IPS-18c (cell line): ENCODE data around the gene PRDM15.

Experiments used
- H3K4me3 ChIP-seq: 2 replicates; pipeline ENCODE4 v1.7.0; 2013; ENCODE audit warnings: low read depth, mild to moderate bottlenecking, low read length, moderate library complexity; ENCODE audit not compliant: insufficient read depth
- H3K9me3 ChIP-seq: one replicate; pipeline ENCODE4 v1.6.1; 2013; ENCODE audit warnings: mild to moderate bottlenecking, low read length, moderate library complexity; ENCODE audit not compliant: control insufficient read depth, insufficient read depth

The PRDM15 gene

GRCh38 chr21:41809891-41810596 is 69.1 kb downstream of the PRDM15 start:
- no peak overlapping the region for H3K4me3 ChIP-seq

DNA sequence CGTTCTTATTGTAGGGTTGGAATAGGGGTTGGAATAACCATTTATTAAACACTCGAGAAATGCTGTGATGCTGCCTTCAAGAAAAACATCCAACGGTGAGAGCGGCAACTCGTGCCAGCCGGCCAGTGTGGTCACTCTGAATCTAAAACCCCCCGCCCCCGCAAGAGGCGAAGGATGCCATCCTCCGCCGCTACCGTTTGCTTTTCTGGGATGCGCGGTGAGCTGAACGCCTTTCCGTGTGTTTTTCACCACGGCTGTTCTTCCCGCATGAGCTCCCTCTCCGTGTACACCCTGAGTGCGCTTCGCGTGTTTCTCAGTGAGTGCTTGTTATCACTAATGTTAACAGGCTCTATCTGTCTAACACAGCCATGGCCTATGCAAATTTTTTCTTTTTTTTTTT is 70.3 kb downstream of the PRDM15 start:
- no peak overlapping the region for H3K4me3 ChIP-seq
- H3K9me3 ChIP-seq, result peaks cover 3% of the 10 kb centered on the region

More at GRCh38 chr21:41809891-41810596, 69.1 kb downstream of the PRDM15 start:
- peaks cover 3% of the 10 kb centered on the region for H3K9me3 ChIP-seq

DNA sequence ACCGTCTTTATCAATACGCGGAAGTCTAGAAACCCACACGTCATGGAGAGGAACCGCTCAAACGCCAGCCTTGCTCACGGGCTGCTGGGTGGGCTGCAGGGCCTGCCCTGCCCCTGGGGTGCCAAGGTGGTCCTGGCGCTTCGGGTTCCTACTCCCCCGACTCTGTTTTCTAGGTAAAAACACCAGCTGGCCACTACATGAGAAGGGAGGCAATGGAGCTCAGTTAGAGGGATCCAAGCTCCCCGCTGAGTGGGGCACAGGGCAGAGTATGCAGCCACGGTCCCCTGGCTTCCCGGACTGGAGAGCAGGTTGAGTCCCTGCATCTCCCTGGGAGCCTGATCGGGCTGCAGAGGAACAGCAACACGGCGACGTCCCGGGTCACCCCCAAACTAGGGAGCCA is 71.0 kb downstream of the PRDM15 start:
- peaks cover 3% of the 10 kb centered on the region for H3K9me3 ChIP-seq
- no peak overlapping the region for H3K4me3 ChIP-seq

GRCh38 chr21:41806773-41807172 is 72.4 kb downstream of the PRDM15 start:
- no peak overlapping the region for H3K4me3 ChIP-seq

GRCh38 chr21:41805643-41806042 is 73.5 kb downstream of the PRDM15 start:
- H3K9me3 ChIP-seq, result peaks cover 3% of the 10 kb centered on the region
- no peak overlapping the region for H3K4me3 ChIP-seq

More at GRCh38 chr21:41806773-41807172, 72.4 kb downstream of the PRDM15 start:
- H3K9me3 ChIP-seq, result peaks cover 3% of the 10 kb centered on the region

DNA sequence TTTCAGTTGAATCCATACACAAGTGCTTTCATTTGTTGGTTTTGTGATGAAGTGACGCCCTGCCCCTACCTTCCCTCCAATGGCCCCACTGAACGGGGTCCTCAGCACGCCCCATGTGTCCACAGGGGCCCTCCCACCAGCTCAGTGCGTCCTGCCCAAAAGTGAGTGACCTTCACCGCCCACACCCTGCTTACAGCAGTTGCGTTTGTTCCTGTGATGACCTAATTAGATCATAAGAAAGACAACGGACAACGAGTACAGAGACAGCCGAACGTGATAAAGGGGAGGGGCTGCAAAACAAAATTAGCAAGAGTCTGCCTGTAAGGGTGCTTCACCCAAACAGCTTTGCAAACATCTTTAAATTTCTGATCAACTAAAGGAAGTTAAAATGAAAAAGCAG is 74.1 kb downstream of the PRDM15 start:
- Histone ChIP-seq H3K4me3 (no peak overlapping the region), H3K9me3 (peaks cover 3% of the 10 kb centered on the region)

DNA sequence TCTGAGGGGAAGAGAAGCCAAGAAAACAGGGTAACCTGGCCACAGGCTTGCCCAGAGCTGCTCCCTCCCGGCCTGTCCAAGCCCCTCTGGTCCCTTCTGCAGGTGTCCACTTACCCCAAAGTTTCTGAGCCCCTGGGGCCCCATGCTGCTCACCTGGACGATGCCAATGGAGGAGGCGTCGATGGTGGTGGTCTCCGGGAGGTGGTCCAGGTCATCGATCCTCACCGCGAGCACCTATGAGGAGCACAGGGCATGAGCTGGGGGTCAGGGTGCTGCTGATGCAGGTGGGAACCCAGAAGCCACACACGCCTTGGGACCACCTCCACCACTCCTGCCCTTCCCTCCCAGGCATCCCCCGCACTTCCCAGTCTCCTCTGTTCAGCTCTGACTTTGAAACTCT is 74.8 kb downstream of the PRDM15 start:
- H3K4me3 ChIP-seq, result no peak overlapping the region

DNA sequence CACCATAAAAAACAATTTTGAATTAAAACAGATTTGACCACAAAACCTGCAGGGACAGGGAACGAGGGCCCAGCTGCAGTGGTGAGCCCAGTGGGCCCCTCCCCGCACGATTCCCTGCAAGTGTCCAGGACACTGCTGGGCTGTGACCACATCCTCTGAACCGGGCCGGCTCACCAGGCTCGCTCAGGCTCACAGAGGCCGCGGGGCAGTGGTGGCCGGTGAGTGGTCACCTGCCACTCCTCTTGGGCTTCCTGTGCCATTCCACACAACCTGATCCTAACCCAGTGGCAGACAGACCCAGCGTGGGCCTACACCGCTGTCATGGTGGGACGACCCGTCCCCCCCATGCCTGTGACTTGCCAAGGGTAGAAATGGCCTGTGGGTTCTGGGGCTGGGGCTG is 75.8 kb downstream of the PRDM15 start:
- H3K4me3 ChIP-seq, result no peak overlapping the region
- peaks cover 3% of the 10 kb centered on the region for H3K9me3 ChIP-seq

More for the DNA sequence above, 74.8 kb downstream of the PRDM15 start:
- peaks cover 3% of the 10 kb centered on the region for H3K9me3 ChIP-seq

DNA sequence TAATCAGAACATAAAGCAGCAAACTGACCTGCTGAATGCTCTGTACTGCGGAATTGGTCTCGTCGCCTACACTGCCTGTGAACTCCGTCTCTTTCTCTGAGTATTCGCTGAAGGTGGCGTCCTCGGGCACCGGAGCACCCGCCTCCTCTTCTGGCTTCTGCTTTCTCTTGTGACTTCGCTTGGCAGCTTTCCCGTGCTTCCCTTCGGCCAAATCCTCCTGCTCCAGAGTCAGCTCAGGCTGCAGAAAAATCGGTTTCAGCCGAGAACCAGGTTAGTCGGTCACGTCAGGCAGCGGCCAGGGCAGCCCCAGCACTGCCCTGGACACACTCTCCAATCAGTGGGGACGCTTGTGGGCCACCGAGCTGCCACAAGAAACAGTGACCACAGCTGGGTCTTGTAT is 76.5 kb downstream of the PRDM15 start:
- no peak overlapping the region for H3K4me3 ChIP-seq
- peaks cover 3% of the 10 kb centered on the region for H3K9me3 ChIP-seq

- Histone ChIP-seq H3K4me3 (no peak overlapping the region), H3K9me3 (peaks cover 3% of the 10 kb centered on the region)
Observed at GRCh38 chr21:41802198-41802584, 77.0 kb downstream of the PRDM15 start.

GRCh38 chr21:41801321-41802197 is 77.6 kb downstream of the PRDM15 start:
- Histone ChIP-seq H3K4me3 (no peak overlapping the region), H3K9me3 (peaks cover 3% of the 10 kb centered on the region)

- no peak overlapping the region for H3K4me3 ChIP-seq
Observed at GRCh38 chr21:41800425-41801320, 78.5 kb downstream of the PRDM15 start.

DNA sequence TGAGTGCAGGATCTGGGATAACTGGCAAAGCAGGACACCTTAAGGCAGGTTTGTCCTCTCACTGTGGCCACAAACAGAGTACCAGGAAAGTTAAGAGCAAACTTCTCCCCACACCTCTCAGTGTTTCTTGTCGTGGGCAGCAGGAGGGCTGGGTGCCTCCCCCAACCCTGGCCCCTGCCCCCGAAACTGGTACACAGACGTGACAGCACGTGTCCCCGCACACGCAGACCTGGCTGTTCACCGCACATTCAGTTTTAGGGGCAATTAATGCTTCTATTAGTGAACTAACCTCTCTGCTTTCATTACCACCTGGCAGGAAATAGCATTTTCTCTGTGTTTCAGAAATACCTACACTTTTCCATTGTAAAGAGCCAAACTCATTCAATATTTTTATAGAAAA is 79.4 kb downstream of the PRDM15 start:
- Histone ChIP-seq H3K9me3 (no peaks in the 10 kb centered on the region), H3K4me3 (no peak overlapping the region)

More at GRCh38 chr21:41800425-41801320, 78.5 kb downstream of the PRDM15 start:
- H3K9me3 ChIP-seq, result peaks cover 2% of the 10 kb centered on the region

DNA sequence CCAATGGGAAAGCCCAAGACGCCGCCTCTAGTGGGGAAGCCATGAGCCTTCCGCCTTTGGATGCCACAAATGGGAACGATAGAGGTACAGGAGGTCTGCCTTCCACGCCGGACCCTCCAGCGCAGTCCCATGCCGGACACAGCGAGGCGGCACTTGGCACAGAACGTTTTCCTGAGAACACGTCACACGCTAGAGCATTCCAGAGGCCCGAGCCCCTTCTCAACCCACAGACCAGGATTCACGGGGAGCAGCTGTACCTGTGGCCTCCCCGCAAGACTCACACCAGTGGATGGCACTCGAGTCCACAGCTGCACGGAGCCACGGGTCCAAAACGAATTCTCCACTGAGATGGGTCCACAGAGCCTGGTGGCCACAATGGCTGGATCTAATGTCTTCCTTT is 80.8 kb downstream of the PRDM15 start:
- Histone ChIP-seq H3K4me3 (no peak overlapping the region), H3K9me3 (no peaks in the 10 kb centered on the region)

DNA sequence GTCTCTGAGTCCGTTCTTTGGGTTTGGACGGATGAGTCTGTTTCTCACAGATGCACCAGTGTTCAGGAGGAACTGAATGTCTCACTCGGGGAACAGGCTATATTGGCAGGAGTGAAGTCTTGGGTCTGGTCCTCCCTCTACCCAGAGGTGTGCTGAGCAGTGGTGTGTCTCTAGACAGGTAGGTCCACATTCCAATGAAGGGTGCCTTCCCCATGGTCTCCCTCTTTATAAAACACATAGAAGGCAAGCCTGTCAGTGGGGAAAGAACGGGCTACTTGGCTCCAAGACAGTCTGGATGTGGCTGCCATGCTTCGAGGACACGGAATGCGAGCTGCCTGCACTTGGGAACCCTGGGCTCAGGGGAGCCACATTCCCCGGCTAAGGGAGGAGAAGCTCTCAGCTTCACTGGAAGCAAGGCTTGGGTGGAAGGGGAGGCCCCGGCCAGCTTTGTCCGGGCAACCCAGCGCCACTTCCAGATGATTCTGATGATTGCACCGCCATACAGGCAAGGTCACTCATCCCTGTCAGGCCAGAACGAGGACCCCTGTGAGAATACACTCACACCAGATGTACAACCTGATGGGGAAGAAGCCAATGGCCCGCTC is 82.6 kb downstream of the PRDM15 start:
- Histone ChIP-seq H3K9me3 (peaks cover 3% of the 10 kb centered on the region), H3K4me3 (no peak overlapping the region)

DNA sequence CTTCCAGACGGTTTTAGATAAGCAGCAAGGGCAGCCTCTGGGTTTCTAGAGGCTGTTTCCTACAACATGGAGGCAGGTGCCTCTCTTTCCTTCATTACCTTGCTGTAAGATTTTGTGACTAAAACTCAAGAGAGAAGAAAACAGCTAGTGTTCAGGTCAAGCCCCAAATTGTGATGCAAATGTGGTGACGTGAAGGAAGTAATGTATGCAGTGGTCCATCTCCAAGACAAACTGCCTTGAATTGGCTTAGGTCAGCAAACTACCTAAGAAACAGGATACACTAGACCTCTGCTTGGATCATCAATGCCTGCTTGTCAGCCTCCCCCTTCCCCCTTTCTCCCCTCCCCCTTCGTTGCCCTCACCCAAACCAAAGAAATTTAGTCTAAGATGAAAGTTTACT is 83.4 kb downstream of the PRDM15 start:
- peaks cover 6% of the 10 kb centered on the region for H3K9me3 ChIP-seq
- H3K4me3 ChIP-seq, result no peak overlapping the region

- H3K9me3 ChIP-seq, result peaks cover 6% of the 10 kb centered on the region
- H3K4me3 ChIP-seq, result no peak overlapping the region
Observed at GRCh38 chr21:41794600-41794999, 84.5 kb downstream of the PRDM15 start.
